ENCODE measurements around the gene LDHB. TPM values are rescaled to one million over a fixed set of nuclear protein-coding genes. Genes with fewer than 3 reads are reported as not detected.

LDHB gene
- polyA plus RNA-seq, 1 of the 3 experiments (the other 2 are of a cell fraction): 469 TPM

- Histone ChIP-seq H3K36me3 (replicated peaks in 1 of 2; ENCODE audit: control insufficient read depth in 1 of 2, insufficient read depth in 2 of 2, low read length in 1 of 2) (no peaks in the 10 kb centered on the region), H3K9me2 (no peaks in the 10 kb centered on the region), H4K20me1 (ENCODE audit: insufficient read depth) (no peaks in the 10 kb centered on the region), H3K27ac (ENCODE audit: low read depth in 2 of 2, low read length in 1 of 2) (no peak overlapping the region), H3K27me3 (ENCODE audit: insufficient read depth) (no peaks in the 10 kb centered on the region; the same call in 1 of the 2 replicates), H3K9me3 (no peaks in the 10 kb centered on the region), H2AFZ (ENCODE audit: low read depth) (no peak overlapping the region), H3K4me1 (ENCODE audit: control insufficient read depth in 1 of 2, insufficient read depth in 2 of 2, low read depth in 1 of 2, low read length in 1 of 2) (no peaks in the 10 kb centered on the region), H3K79me2 (ENCODE audit: insufficient read depth) (no peaks in the 10 kb centered on the region), H3K4me3 (ENCODE audit: low read depth in 2 of 2, low read length in 1 of 2) (no peak overlapping the region), H3K9ac (no peak overlapping the region), H3F3A (replicated peaks; ENCODE audit: insufficient read depth) (no peaks in the 10 kb centered on the region), H3K4me2 (no peak overlapping the region)
- ChIA-PET CTCF (interaction anchor here (0.9 to 2.1 kb wide), 4 partner anchors 24 to 76 kb away, joined by 3 to 9 read pairs (median 6); no protein-coding TSS in a partner anchor), POLR2A (no interaction called here)
- no peak for DNase-seq
- 4% methylated on average over 2 of the region's 2 CpGs for WGBS (ENCODE audit: low lambda C conversion rate)
- TF ChIP-seq ELF1 (IDR thresholded peaks at IDR 0.05) (no peak), TEAD4 (IDR thresholded peaks at IDR 0.05; ENCODE audit: borderline replicate concordance, insufficient read depth) (no peak), RAD21 (IDR thresholded peaks at IDR 0.05; ENCODE audit: low read length) (peak; percentile 57), POLR2AphosphoS5 (IDR thresholded peaks at IDR 0.05; ENCODE audit: low read depth, low read length) (no peak), RCOR1 (IDR thresholded peaks at IDR 0.05; ENCODE audit: low read length) (no peak), GATA2 (CRISPR knock-in tag; IDR thresholded peaks at IDR 0.05) (no peak), JUND (IDR thresholded peaks at IDR 0.05) (no peak), MXI1 (IDR thresholded peaks at IDR 0.05; ENCODE audit: low read depth, low read length) (no peak), CTCF (IDR thresholded peaks at IDR 0.05) (peak; percentile 45), SMC3 (IDR thresholded peaks at IDR 0.05; ENCODE audit: low read depth, low read length) (peak; percentile 31)
Measured at GRCh38 chr12:21607701-21608100, 49.9 kb downstream of the LDHB start.

GRCh38 chr12:21606175-21606574 is 51.5 kb downstream of the LDHB start:
- CTCF ChIA-PET: interaction anchor here (3.4 kb wide), 1 partner anchor 74 kb away, joined by 16 read pairs; no protein-coding TSS in a partner anchor

More at GRCh38 chr12:21606175-21606574, 51.5 kb downstream of the LDHB start:
- no peaks in the 10 kb centered on the region for H4K20me1 ChIP-seq (ENCODE audit: insufficient read depth)
- H3K4me1 ChIP-seq (ENCODE audit: control insufficient read depth in 1 of 2, insufficient read depth in 2 of 2, low read depth in 1 of 2, low read length in 1 of 2): no peaks in the 10 kb centered on the region
- H3K27ac ChIP-seq (ENCODE audit: low read depth in 2 of 2, low read length in 1 of 2): no peak overlapping the region
- H3K9me2 ChIP-seq: no peaks in the 10 kb centered on the region
- H3K9ac ChIP-seq: no peak overlapping the region
- no peak for TF ChIP-seq EZH2phosphoT487 (IDR thresholded peaks at IDR 0.05; ENCODE audit: borderline replicate concordance, low read depth)
- TF ChIP-seq YY1 (IDR thresholded peaks at IDR 0.05; ENCODE audit: low read depth): no peak
- TF ChIP-seq RFX5 (IDR thresholded peaks at IDR 0.05; ENCODE audit: low read length): no peak
- no peak for TF ChIP-seq TEAD4 (IDR thresholded peaks at IDR 0.05; ENCODE audit: borderline replicate concordance, insufficient read depth)
- no peak for TF ChIP-seq ELF1 (IDR thresholded peaks at IDR 0.05)
- TF ChIP-seq FOSL2 (IDR thresholded peaks at IDR 0.05; ENCODE audit: borderline replicate concordance, low read depth): no peak
- TF ChIP-seq SIN3A (IDR thresholded peaks at IDR 0.05; ENCODE audit: borderline replicate concordance, low read depth, low read length): no peak
- TF ChIP-seq GABPA (IDR thresholded peaks at IDR 0.05; ENCODE audit: low read depth): no peak
- no peaks in the 10 kb centered on the region for H3K9me3 ChIP-seq
- no peaks in the 10 kb centered on the region for H3K36me3 ChIP-seq (replicated peaks in 1 of 2; ENCODE audit: control insufficient read depth in 1 of 2, insufficient read depth in 2 of 2, low read length in 1 of 2)
- no peak overlapping the region for H2AFZ ChIP-seq (ENCODE audit: low read depth)
- H3F3A ChIP-seq (replicated peaks; ENCODE audit: insufficient read depth): no peaks in the 10 kb centered on the region
- no peak overlapping the region for H3K4me2 ChIP-seq
- no peak for DNase-seq
- no peaks in the 10 kb centered on the region; the same call in 1 of the 2 replicates for H3K27me3 ChIP-seq (ENCODE audit: insufficient read depth)
- POLR2A ChIA-PET: no interaction called here
- H3K79me2 ChIP-seq (ENCODE audit: insufficient read depth): no peaks in the 10 kb centered on the region
- WGBS (ENCODE audit: low lambda C conversion rate): 20% methylated on average over 1 of the region's 1 CpG
- H3K4me3 ChIP-seq (ENCODE audit: low read depth in 2 of 2, low read length in 1 of 2): no peak overlapping the region

Measured in SK-N-SH (cell line).